A673 (cell line): ENCODE measurements around the gene TTN. TPM values are rescaled to one million over a fixed set of nuclear protein-coding genes. Genes with fewer than 3 reads are reported as not detected.

ENCODE experiments used
- BruUV-seq: library from RNA; stranded (reverse); fragments of 400-500 nt; replicated peaks from 2 replicates; lab custom pipeline; 2021; lab: Mats Ljungman, UMichigan
- CTCF ChIA-PET: fragments of 300-600 bp; sonication (Branson Sonifier 250); formaldehyde crosslinking; loops from one replicate; lab custom pipeline; 2022; ENCODE audit warnings: antibody characterized with exemption; lab: Charles Lee
- POLR2A ChIA-PET: fragments of 300-600 bp; sonication (Branson Sonifier 250); formaldehyde crosslinking; loops from one replicate; lab custom pipeline; 2022; ENCODE audit warnings: antibody characterized with exemption; ENCODE audit not compliant: low non-redundant PET; lab: Charles Lee
- DNase-seq: peaks from one replicate; pipeline ENCODE4 v3.0.0-alpha.2; 2015; ENCODE audit warnings: low spot score
- H3K27ac ChIP-seq: fragments of 200-600 bp; sonication (generic); 2 replicates; pipeline ENCODE4 v1.5.1; 2016; ENCODE audit warnings: mixed run types, low read depth, mild to moderate bottlenecking, mixed read lengths, antibody characterized with exemption, low read length; ENCODE audit not compliant: poor library complexity, severe bottlenecking
- H3K27me3 ChIP-seq: fragments of 200-600 bp; sonication (generic); replicated peaks from 2 replicates; pipeline ENCODE4 v1.6.1; 2017; ENCODE audit warnings: mixed run types, low read depth, mild to moderate bottlenecking, mixed read lengths, antibody characterized with exemption, low read length; ENCODE audit not compliant: insufficient read depth, poor library complexity
- H3K36me3 ChIP-seq: fragments of 200-600 bp; sonication (generic); 2 replicates; pipeline ENCODE4 v1.6.1; 2016; ENCODE audit warnings: mixed run types, mild to moderate bottlenecking, mixed read lengths, antibody characterized with exemption, low read length; ENCODE audit not compliant: insufficient read depth, poor library complexity, severe bottlenecking
- H3K4me1 ChIP-seq: fragments of 200-600 bp; sonication (generic); 2 replicates; pipeline ENCODE4 v1.6.1; 2017; ENCODE audit warnings: mixed run types, mild to moderate bottlenecking, mixed read lengths, antibody characterized with exemption, low read length; ENCODE audit not compliant: insufficient read depth, poor library complexity, severe bottlenecking
- H3K4me3 ChIP-seq: fragments of 200-600 bp; sonication (generic); 2 replicates; pipeline ENCODE4 v1.5.1; 2016; ENCODE audit warnings: low read depth, mixed run types, mild to moderate bottlenecking, mixed read lengths, low read length; ENCODE audit not compliant: poor library complexity, severe bottlenecking
- H3K9me3 ChIP-seq: fragments of 200-600 bp; sonication (generic); 2 replicates; pipeline ENCODE4 v1.6.1; 2016; ENCODE audit warnings: mixed run types, low read depth, mild to moderate bottlenecking, mixed read lengths, antibody characterized with exemption, low read length; ENCODE audit not compliant: poor library complexity, severe bottlenecking
- EZH2 ChIP-seq: fragments of 200-600 bp; sonication (generic); IDR thresholded peaks from 2 replicates; pipeline ENCODE4 v1.6.1; 2017; ENCODE audit warnings: borderline replicate concordance, low read depth, mild to moderate bottlenecking, mixed read lengths, antibody characterized with exemption, low read length; ENCODE audit not compliant: poor library complexity, severe bottlenecking
- intact Hi-C: fragments of 100-400 bp; cut with micrococcal nuclease; formaldehyde crosslinking; loops from one replicate; pipeline ENCODE4 v1.10.0; 2022; ENCODE audit not compliant: unreplicated experiment
- total RNA-seq: library from RNA; stranded (reverse); gene quantifications from 2 replicates; pipeline ENCODE4 v1.2.3, GENCODE V29; 2021
- TF ChIP-seq, protein P1 (sequence below): fragments of 300-800, 200-600 bp; sonication (generic); conservative IDR thresholded peaks from 2 replicates; pipeline ENCODE4 v1.5.1; 2017; ENCODE audit warnings: low read depth, mild to moderate bottlenecking, antibody characterized with exemption, low read length, moderate library complexity, mixed read lengths

The TTN gene
- total RNA-seq, 1 experiment from 2014 or later = under 0.01 TPM

DNA sequence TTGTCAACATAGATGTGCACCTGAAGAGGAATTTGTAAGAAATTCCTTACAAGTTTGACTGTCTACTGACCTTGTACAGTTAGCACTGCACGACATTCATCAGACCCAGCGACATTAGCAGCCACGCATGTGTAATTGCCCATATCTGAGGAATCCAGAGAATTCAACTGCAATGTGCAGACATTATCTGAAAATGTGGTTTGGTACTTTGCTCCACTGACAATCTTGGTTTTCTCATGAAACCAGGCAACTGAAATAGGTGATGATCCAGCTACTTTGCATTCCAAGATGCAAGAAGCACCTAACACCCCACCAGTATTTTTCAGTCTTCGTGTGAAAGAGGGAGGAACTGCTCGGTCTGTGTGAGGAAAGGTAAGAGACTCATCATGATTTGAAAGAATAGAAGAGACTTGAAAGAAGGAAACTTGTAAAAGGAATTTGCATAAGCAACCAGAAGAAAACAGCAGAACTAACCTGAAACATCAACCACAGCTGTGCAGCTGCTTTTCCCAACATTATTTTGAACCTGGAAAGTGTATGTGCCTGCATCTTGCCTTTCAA lies 83.4 kb downstream of the TTN start:
- intact Hi-C loops = no loop called here
- H3K36me3 ChIP-seq = no peaks in the 10 kb centered on the region
- no TSS peak for BruUV-seq
- no peak overlapping the region for H3K27ac ChIP-seq
- peaks cover 76% of the 10 kb centered on the region for H3K27me3 ChIP-seq
- H3K9me3 ChIP-seq = no peaks in the 10 kb centered on the region
- H3K4me1 ChIP-seq = no peaks in the 10 kb centered on the region
- no peak for TF ChIP-seq EZH2
- TF ChIP-seq, protein P1, sequence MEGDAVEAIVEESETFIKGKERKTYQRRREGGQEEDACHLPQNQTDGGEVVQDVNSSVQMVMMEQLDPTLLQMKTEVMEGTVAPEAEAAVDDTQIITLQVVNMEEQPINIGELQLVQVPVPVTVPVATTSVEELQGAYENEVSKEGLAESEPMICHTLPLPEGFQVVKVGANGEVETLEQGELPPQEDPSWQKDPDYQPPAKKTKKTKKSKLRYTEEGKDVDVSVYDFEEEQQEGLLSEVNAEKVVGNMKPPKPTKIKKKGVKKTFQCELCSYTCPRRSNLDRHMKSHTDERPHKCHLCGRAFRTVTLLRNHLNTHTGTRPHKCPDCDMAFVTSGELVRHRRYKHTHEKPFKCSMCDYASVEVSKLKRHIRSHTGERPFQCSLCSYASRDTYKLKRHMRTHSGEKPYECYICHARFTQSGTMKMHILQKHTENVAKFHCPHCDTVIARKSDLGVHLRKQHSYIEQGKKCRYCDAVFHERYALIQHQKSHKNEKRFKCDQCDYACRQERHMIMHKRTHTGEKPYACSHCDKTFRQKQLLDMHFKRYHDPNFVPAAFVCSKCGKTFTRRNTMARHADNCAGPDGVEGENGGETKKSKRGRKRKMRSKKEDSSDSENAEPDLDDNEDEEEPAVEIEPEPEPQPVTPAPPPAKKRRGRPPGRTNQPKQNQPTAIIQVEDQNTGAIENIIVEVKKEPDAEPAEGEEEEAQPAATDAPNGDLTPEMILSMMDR = no peak
- CTCF ChIA-PET = no interaction called here
- H3K4me3 ChIP-seq = no peak overlapping the region
- POLR2A ChIA-PET = no interaction called here
- DNase-seq = no peak

DNA sequence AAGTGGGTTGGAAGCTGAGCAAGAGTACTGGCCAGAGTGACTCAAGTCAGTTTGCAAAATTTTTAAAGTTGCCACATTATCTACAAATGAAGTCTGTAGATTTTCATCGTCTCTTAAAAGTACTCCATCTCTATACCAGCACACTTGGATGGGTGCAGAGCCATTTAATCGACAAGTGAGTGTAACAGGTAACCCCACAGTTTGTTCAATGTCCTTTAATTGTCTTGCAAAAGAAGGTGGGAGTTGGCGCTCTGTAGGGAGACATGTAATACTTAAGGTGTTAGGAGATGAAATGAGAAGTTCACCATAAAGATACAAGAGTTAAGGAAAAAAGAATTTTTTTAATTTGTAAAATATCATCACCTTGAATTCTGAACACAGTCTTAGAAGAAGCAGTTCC lies 84.9 kb downstream of the TTN start:
- no peaks in the 10 kb centered on the region for H3K36me3 ChIP-seq
- H3K27ac ChIP-seq = no peak overlapping the region
- POLR2A ChIA-PET = no interaction called here
- H3K27me3 ChIP-seq = peaks cover 64% of the 10 kb centered on the region
- no peaks in the 10 kb centered on the region for H3K4me1 ChIP-seq
- no peak for DNase-seq
- no peak overlapping the region for H3K4me3 ChIP-seq
- CTCF ChIA-PET = no interaction called here
- BruUV-seq = no TSS peak
- intact Hi-C loops = no loop called here
- TF ChIP-seq, protein P1 = no peak
- no peak for TF ChIP-seq EZH2
- no peaks in the 10 kb centered on the region for H3K9me3 ChIP-seq

DNA sequence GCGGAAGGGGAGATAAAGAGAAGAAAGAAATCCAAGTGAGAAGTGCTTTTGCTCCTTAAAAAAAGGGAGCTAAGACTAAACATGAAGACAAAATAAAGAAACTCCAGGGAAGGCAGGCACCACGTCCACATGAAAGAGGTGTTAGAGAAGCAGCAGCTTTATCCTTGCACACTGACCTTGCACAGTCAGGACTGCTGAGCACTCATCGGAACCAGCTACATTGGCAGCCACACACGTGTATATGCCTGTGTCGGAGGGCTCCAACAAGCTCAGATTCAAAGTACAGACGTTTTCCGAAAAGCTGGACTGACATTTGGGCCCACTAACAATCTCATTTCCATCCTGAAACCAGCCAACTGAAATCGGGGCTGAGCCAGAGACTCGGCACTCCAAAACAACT lies 88.2 kb downstream of the TTN start:
- no peak for DNase-seq
- intact Hi-C loops = no loop called here
- Histone ChIP-seq H3K4me3 (no peak overlapping the region), H3K4me1 (no peaks in the 10 kb centered on the region), H3K27me3 (peaks cover 77% of the 10 kb centered on the region), H3K9me3 (no peaks in the 10 kb centered on the region), H3K27ac (no peak overlapping the region), H3K36me3 (no peaks in the 10 kb centered on the region)
- TF ChIP-seq EZH2 = no peak
- TF ChIP-seq, protein P1 = no peak
- POLR2A ChIA-PET = no interaction called here
- CTCF ChIA-PET = no interaction called here
- BruUV-seq = no TSS peak
